Measurements from ENCODE around the gene GUCD1.
"Not testable (repeated sequence)": the region's sequence is repeated elsewhere in the genome, so short reads cannot be mapped to it uniquely, and the experiment has no call there.

Gene GUCD1

GRCh38 chr22:24564376-24565058, 9.6 kb upstream of the GUCD1 start:
- DNase-seq (ENCODE audit: low read depth) = no peak

DNA sequence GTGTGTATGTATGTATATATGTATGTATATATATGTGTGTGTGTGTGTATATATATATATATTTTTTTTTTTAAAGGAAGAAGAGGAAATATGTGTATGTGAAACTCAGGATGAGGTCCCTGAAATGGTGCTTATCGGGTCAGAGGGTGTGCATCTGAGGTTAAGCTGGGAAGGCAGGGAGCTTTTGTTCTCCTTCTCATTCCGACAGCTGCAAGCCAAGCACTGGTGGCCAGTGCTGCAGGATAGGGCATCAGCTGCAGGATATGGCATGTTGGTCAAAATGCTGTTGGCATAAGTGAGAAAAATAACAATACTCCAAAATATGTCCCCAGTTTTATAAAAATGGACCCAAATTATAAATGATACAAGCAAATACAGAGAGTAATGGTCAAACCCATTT, 8.3 kb upstream of the GUCD1 start:
- no peak for DNase-seq (ENCODE audit: low read depth)

GRCh38 chr22:24559471-24559870, 4.5 kb upstream of the GUCD1 start:
- DNase-seq (ENCODE audit: low read depth) = no peak

DNA sequence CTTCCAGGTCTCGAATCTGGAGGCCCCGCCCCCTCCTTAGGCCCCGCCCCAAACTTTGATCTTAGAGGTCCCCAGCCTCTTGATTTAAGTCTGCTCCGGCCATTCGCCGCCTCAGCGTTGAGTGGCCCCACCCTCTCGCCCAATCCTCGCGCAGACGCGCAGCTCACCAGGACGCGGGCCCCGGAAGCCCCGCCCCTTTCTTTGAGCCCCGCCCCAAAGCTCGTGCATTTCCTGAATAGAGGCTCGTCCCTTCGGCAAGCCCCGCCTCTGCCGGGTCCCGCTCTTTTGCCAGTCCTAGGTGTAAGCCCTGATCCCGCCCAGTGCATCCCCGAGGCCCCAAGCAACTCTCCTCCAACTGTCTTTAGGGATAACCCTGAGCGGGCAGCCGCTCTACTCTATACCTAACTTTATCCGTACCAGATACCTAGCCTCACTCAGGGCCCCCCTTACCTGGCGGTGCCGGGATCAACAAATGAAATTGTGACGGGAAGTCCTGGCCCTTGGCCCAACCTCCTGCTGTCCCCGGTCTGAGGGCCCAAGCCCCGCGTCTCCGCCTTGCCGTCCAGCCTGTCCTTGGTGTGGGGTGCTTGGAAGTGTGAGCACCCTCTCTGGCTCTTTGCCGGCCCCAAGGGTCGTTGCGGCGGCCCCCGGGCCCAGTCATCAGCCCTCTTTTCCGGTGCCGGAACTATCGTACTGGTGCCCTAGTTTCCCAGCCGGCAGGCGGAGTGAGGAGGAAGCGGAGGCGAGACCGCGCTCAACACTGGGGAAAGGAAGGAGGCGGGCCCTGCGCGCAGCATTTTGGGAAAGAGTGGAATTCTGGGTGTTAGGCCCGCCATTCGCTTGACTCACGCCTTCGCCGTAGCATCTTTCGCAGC, 464 bp upstream of the GUCD1 start, which contains the start of gene SNRPD3:
Gene SNRPD3 (plus strand): TSS at position 835 of the 875 bp plus-strand sequence. CDS start 1,676 bp downstream, outside the sequence.
- peak; percentile 100 for DNase-seq (ENCODE audit: low read depth)

- DNase-seq (ENCODE audit: low read depth) = peak; percentile 3
Measured at GRCh38 chr22:24553597-24554312, 1.2 kb downstream of the GUCD1 start.

- DNase-seq (ENCODE audit: low read depth) = not testable (repeated sequence)
Measured at GRCh38 chr22:24552503-24553286, 2.2 kb downstream of the GUCD1 start.

DNA sequence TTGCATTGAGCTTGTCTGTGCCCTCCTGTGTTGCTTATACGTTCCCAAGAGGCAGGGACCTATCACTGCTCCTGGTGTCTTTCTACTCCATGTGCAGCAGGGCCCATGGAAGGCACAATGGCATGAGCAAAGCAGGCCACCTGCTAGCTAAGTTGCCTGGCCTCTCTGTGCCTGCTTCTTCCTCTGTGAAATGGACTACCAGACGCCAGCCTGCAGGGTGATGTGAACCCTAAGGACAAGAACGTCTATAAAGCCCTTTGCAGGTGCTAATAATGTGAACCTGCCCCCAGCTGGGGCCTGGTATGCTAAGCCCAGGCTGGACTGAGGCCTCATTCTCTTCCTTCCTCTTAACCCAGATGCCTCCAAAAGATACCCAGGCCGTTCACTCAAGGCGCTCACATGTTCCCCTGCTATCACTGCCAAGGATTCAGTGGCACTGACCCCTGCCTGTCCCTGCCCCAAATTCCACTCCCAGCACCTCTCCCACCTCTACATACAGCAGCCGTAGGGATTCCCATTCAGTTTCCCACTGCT, 4.0 kb downstream of the GUCD1 start:
- DNase-seq (ENCODE audit: low read depth) = no peak

- DNase-seq (ENCODE audit: low read depth) = no peak
Measured at GRCh38 chr22:24550028-24550901, 4.7 kb downstream of the GUCD1 start.

DNA sequence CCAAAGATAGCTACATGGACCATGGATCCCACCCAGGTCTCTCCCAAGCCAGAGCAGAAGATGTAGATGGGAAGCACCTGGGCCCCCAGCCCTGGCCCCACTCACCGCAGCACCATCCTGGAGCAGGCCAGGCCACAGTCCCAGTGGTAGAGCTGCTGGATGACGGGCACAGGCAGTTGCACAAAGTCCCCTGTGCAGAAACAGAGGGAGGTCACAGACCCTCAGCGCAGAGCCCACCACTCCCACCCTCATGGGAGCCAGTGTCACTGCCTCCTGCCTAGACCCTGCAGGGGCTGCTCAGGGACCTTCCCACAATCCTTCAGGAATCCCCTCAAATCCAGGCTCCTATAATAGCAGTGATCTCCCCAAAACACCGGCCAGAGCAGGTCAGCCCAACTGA, 6.1 kb downstream of the GUCD1 start:
- no peak for DNase-seq (ENCODE audit: low read depth)

DNA sequence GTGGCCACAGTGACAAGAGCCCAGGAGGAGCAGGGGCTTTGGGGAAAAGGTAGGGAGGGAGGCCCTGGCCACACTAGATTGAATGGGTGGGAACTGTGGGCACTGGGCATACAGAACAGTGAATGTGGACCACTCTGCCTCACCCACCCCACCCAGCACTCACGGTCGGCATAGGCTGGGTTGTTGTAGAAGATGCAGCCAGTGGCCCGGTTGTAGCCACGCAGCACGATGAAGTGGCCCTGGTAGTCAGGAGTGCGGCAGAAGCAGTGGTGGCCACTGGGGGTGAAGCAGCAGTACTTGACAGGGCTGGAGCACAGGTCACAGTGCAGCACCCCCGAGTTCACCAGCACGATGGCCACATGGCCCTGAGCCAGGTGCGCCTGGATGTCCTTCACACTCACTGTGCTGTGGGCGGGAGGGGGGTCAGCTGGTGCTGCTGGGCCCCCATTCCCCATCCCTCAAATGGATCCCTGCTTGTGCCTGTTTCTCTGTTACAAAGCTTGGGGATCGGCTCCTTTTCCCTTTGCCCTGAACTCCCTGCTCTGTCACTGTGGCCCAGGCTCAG, 11.2 kb downstream of the GUCD1 start:
- no peak for DNase-seq (ENCODE audit: low read depth)

GRCh38 chr22:24543185-24543601, 11.7 kb downstream of the GUCD1 start:
- no peak for DNase-seq (ENCODE audit: low read depth)

- no peak for DNase-seq (ENCODE audit: low read depth)
Measured at GRCh38 chr22:24542641-24543040, 12.3 kb downstream of the GUCD1 start.

GRCh38 chr22:24541681-24542515, 13.0 kb downstream of the GUCD1 start:
- DNase-seq (ENCODE audit: low read depth) = no peak

GRCh38 chr22:24540470-24540869, 14.5 kb downstream of the GUCD1 start:
- DNase-seq (ENCODE audit: low read depth) = no peak

DNA sequence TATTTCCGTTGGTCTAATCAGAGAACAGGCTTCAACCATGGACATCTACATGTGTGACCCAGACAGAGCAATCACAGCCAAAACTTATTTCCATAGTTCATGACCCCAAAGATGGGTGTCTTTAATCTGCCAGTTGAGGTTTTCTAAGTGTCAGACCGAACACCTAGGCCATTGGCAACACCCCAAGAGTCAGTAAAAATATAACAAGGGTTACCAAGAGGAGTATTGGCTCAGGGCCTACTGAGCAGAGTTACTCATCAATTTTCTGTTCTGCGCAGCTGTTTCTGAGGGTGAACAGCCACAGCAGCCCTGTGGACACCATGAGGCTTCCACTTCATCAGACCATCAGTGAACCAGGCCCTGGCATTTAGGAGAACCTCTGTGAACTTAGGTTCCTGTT, 18.8 kb downstream of the GUCD1 start:
- no peak for DNase-seq (ENCODE audit: low read depth)

GRCh38 chr22:24535348-24535747, 19.6 kb downstream of the GUCD1 start:
- DNase-seq (ENCODE audit: low read depth) = no peak

DNA sequence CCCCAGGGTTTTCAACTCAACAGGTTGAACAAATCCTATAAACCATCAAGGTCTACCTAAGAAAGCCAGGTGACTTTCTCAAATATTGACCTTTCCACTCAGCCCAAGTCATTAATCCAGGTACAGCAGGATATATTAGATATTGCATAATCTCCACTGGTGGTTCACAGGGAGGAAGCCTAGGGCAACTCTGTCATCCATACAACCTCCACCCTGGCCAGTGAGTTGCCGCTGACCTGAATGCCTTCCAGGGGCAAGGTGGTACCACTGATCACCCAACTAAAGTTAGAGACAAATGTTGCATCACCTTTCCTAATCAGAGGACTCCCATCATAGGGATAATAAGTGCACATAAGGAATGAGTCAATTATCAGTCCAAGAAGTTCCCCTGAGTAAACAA, 22.9 kb downstream of the GUCD1 start:
- no peak for DNase-seq (ENCODE audit: low read depth)

GRCh38 chr22:24530968-24531367, 24.0 kb downstream of the GUCD1 start:
- DNase-seq (ENCODE audit: low read depth) = not testable (repeated sequence)

DNA sequence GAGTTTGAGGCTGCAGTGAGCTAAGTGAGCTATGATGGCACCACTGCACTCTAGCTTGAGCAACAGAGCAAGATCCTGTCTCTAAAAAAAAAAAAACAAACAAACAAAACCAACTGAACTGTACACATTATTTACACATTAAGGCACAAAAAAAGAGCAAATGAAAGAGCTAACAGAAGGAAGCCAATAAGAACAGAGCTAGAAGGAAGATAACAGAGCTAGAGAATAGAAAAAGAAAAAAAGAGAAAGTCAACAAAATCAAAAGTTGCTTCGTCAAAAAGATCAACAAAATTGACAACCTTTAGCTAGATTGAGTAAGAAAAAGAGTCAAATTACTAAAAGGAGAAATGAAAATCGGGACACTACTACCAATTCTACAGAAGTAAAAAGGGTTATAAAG, 25.0 kb downstream of the GUCD1 start:
- no peak for DNase-seq (ENCODE audit: low read depth)

Data from activated T-cell treated with anti-CD3 and anti-CD28 coated beads for 24 hours (primary cell).